ENCODE measurements around the gene PNMA6E. TPM values are rescaled to one million over a fixed set of nuclear protein-coding genes. Genes with fewer than 3 reads are reported as not detected.

The PNMA6E gene
- total and polyA plus RNA-seq, 2 experiments from 2014 or later = not detected

DNA sequence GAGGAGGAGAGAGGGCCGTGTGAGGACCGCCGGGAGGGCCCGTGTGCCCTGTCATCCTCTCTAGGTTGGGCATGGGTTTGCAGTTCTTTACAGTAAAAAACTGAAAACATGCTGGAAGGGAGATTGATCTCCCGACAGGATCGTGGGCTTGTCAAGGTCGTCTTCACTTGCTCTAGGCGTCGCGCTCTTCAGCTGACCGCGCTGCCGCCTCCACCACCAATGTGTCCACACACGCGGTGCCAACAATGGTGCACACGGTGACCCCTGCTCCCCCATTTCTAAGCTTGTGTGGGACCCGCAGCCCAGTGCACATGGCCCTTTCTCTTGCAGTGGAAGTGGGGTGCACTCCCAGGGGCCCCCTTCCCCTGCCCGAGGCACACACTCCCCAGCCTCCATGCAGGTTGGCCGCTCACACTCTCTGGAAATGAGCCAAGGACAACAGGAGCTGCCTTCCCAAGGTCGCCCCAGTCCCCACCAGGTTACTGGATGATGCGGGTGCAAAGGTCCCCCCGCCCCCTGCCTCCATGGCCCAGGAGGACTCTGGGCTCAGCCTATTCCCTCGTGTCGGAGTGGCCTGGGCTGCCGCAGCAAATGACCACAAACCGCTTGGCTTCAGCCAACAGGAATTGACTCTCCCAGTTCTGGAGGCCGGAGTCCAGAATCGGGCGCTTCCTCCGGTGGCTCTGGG is 8.4 kb upstream of the PNMA6E start (continued):
- TF ChIP-seq, protein P1, sequence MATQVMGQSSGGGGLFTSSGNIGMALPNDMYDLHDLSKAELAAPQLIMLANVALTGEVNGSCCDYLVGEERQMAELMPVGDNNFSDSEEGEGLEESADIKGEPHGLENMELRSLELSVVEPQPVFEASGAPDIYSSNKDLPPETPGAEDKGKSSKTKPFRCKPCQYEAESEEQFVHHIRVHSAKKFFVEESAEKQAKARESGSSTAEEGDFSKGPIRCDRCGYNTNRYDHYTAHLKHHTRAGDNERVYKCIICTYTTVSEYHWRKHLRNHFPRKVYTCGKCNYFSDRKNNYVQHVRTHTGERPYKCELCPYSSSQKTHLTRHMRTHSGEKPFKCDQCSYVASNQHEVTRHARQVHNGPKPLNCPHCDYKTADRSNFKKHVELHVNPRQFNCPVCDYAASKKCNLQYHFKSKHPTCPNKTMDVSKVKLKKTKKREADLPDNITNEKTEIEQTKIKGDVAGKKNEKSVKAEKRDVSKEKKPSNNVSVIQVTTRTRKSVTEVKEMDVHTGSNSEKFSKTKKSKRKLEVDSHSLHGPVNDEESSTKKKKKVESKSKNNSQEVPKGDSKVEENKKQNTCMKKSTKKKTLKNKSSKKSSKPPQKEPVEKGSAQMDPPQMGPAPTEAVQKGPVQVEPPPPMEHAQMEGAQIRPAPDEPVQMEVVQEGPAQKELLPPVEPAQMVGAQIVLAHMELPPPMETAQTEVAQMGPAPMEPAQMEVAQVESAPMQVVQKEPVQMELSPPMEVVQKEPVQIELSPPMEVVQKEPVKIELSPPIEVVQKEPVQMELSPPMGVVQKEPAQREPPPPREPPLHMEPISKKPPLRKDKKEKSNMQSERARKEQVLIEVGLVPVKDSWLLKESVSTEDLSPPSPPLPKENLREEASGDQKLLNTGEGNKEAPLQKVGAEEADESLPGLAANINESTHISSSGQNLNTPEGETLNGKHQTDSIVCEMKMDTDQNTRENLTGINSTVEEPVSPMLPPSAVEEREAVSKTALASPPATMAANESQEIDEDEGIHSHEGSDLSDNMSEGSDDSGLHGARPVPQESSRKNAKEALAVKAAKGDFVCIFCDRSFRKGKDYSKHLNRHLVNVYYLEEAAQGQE (IDR thresholded peaks at IDR 0.05; ENCODE audit: unreplicated experiment) = no peak
- TF ChIP-seq ZNF331 (CRISPR knock-in tag; IDR thresholded peaks at IDR 0.05; ENCODE audit: low read depth) = no peak
- TF ChIP-seq CREB1 (CRISPR knock-in tag; IDR thresholded peaks at IDR 0.05; ENCODE audit: low read depth) = no peak
- TF ChIP-seq, protein P2, sequence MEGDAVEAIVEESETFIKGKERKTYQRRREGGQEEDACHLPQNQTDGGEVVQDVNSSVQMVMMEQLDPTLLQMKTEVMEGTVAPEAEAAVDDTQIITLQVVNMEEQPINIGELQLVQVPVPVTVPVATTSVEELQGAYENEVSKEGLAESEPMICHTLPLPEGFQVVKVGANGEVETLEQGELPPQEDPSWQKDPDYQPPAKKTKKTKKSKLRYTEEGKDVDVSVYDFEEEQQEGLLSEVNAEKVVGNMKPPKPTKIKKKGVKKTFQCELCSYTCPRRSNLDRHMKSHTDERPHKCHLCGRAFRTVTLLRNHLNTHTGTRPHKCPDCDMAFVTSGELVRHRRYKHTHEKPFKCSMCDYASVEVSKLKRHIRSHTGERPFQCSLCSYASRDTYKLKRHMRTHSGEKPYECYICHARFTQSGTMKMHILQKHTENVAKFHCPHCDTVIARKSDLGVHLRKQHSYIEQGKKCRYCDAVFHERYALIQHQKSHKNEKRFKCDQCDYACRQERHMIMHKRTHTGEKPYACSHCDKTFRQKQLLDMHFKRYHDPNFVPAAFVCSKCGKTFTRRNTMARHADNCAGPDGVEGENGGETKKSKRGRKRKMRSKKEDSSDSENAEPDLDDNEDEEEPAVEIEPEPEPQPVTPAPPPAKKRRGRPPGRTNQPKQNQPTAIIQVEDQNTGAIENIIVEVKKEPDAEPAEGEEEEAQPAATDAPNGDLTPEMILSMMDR (conservative IDR thresholded peaks at IDR 0.05; ENCODE audit: low read depth in 2 of 2) = no peak
- no peak for TF ChIP-seq NANOG (IDR thresholded peaks at IDR 0.05; ENCODE audit: borderline replicate concordance)
- no peak for TF ChIP-seq EZH2phosphoT487 (IDR thresholded peaks at IDR 0.05; ENCODE audit: unreplicated experiment)

- Mint-ChIP-seq H3K27me3 (ENCODE audit: insufficient read depth, low read depth, poor library complexity) (peaks cover 22% of the 10 kb centered on the region), H3K4me3 (no peak overlapping the region), H3K9me3 (no peaks in the 10 kb centered on the region; the same call in 2 of the 3 replicates), H3K27ac (no peak overlapping the region), H3K36me3 (ENCODE audit: low read depth) (no peaks in the 10 kb centered on the region), H3K4me1 (peaks cover 8% of the 10 kb centered on the region)
- H3K36me3 ChIP-seq (ENCODE audit: insufficient read depth) = no peaks in the 10 kb centered on the region
- no peak overlapping the region for H2AFZ ChIP-seq
- no peak overlapping the region for H3K27ac ChIP-seq (ENCODE audit: low read depth)
- H3K9me2 ChIP-seq (ENCODE audit: insufficient read depth) = no peaks in the 10 kb centered on the region
- H3K4me2 ChIP-seq = no peak overlapping the region
- DNase-seq (ENCODE audit: low spot score) (no peak), ATAC-seq (no peak)
- H3K79me2 ChIP-seq (replicated peaks; ENCODE audit: insufficient read depth) = no peaks in the 10 kb centered on the region
- no peaks in the 10 kb centered on the region for H3K4me1 ChIP-seq (ENCODE audit: insufficient read depth)
- H3K4me3 ChIP-seq = no peak overlapping the region
- peaks cover 19% of the 10 kb centered on the region; the same call in 1 of the 2 replicates for H3K27me3 ChIP-seq (ENCODE audit: insufficient read depth)
- no peaks in the 10 kb centered on the region for H4K20me1 ChIP-seq (replicated peaks; ENCODE audit: insufficient read depth)
- no peaks in the 10 kb centered on the region for H3F3A ChIP-seq (replicated peaks; ENCODE audit: low read depth)
- TF ChIP-seq, protein P1 (IDR thresholded peaks at IDR 0.05; ENCODE audit: unreplicated experiment) = no peak
- no peak for TF ChIP-seq STAT1 (IDR thresholded peaks at IDR 0.05; ENCODE audit: unreplicated experiment)
- TF ChIP-seq CREB1 (CRISPR knock-in tag; IDR thresholded peaks at IDR 0.05; ENCODE audit: low read depth) = no peak
- TF ChIP-seq, protein P2 (conservative IDR thresholded peaks at IDR 0.05; ENCODE audit: low read depth in 2 of 2) = no peak
- TF ChIP-seq ZNF114 (CRISPR knock-in tag; IDR thresholded peaks at IDR 0.05) = no peak
- no peak for TF ChIP-seq ZNF331 (CRISPR knock-in tag; IDR thresholded peaks at IDR 0.05; ENCODE audit: low read depth)
- no peak for TF ChIP-seq EZH2phosphoT487 (IDR thresholded peaks at IDR 0.05; ENCODE audit: unreplicated experiment)
- TF ChIP-seq JUNB (IDR thresholded peaks at IDR 0.05; ENCODE audit: unreplicated experiment) = no peak
- TF ChIP-seq POLR2AphosphoS5 (IDR thresholded peaks at IDR 0.05; ENCODE audit: low read depth) = no peak
- no peak for TF ChIP-seq EZH2 (IDR thresholded peaks at IDR 0.05; ENCODE audit: low read depth, unreplicated experiment)
- TF ChIP-seq NANOG (IDR thresholded peaks at IDR 0.05; ENCODE audit: borderline replicate concordance) = no peak
Measured at GRCh38 chrX:153408871-153409351, 7.8 kb upstream of the PNMA6E start.
